OCI-LY1 (cell line): Measurements from ENCODE around the gene FILIP1.

Source experiments
- H2AFZ ChIP-seq: fragments of 200-600 bp; sonication (generic), shearing (Covaris generic); 2 replicates; pipeline ENCODE4 v1.6.0; 2014; ENCODE audit warnings: antibody characterized with exemption, mild to moderate bottlenecking, low read length
- H3F3A ChIP-seq: fragments of 200-600 bp; sonication (generic), shearing (Covaris generic); 2 replicates; pipeline ENCODE4 v1.6.0; 2014; ENCODE audit warnings: mild to moderate bottlenecking, antibody characterized with exemption, low read length, moderate library complexity; ENCODE audit not compliant: insufficient read depth
- H3K27ac ChIP-seq: fragments of 200-600 bp; sonication (generic); 2 replicates; pipeline ENCODE4 v1.5.1; 2014; ENCODE audit warnings: low read length, mixed run types, mild to moderate bottlenecking, low read depth; ENCODE audit not compliant: poor library complexity, severe bottlenecking
- H3K27me3 ChIP-seq: fragments of 200-600 bp; sonication (generic); 2 replicates; pipeline ENCODE4 v1.6.0; 2014; ENCODE audit warnings: antibody characterized with exemption, mild to moderate bottlenecking, low read length, moderate library complexity; ENCODE audit not compliant: insufficient read depth
- H3K36me3 ChIP-seq: fragments of 200-600 bp; sonication (generic); 2 replicates; pipeline ENCODE4 v1.6.1; 2014; ENCODE audit warnings: mild to moderate bottlenecking, antibody characterized with exemption, low read length, moderate library complexity, mixed read lengths; ENCODE audit not compliant: insufficient read depth
- H3K4me1 ChIP-seq: fragments of 200-600 bp; sonication (generic); 2 replicates; pipeline ENCODE4 v1.5.1; 2014; ENCODE audit warnings: mild to moderate bottlenecking, low read length, moderate library complexity; ENCODE audit not compliant: insufficient read depth, severe bottlenecking
- H3K4me2 ChIP-seq: fragments of 200-600 bp; sonication (generic), shearing (Covaris generic); 2 replicates; pipeline ENCODE4 v1.6.1; 2014; ENCODE audit warnings: low read length
- H3K4me3 ChIP-seq: fragments of 200-600 bp; sonication (generic); 2 replicates; pipeline ENCODE4 v1.5.1; 2014; ENCODE audit warnings: low read length, low read depth, mild to moderate bottlenecking, mixed read lengths; ENCODE audit not compliant: poor library complexity, severe bottlenecking
- H3K79me2 ChIP-seq: fragments of 200-600 bp; shearing (Covaris generic); 2 replicates; pipeline ENCODE4 v1.6.1; 2016; ENCODE audit warnings: mixed run types, low read length, mixed read lengths; ENCODE audit not compliant: insufficient read depth
- H3K9ac ChIP-seq: fragments of 200-600 bp; sonication (generic), shearing (Covaris generic); 2 replicates; pipeline ENCODE4 v1.6.1; 2014; ENCODE audit warnings: mild to moderate bottlenecking, low read length, mixed read lengths
- H3K9me2 ChIP-seq: fragments of 200-600 bp; sonication (generic), shearing (Covaris generic); 2 replicates; pipeline ENCODE4 v1.6.1; 2014; ENCODE audit warnings: low read depth, mild to moderate bottlenecking, low read length, mixed read lengths
- H3K9me3 ChIP-seq: fragments of 200-600 bp; shearing (Covaris generic); 2 replicates; pipeline ENCODE4 v1.6.1; 2014; ENCODE audit warnings: low read length, mixed read lengths
- H4K20me1 ChIP-seq: fragments of 200-600 bp; sonication (generic), shearing (Covaris generic); 2 replicates; pipeline ENCODE4 v1.6.0; 2016; ENCODE audit warnings: mild to moderate bottlenecking, low read length; ENCODE audit not compliant: insufficient read depth
- EZH2 ChIP-seq: fragments of 200-600 bp; sonication (generic), shearing (Covaris generic); IDR thresholded peaks from 2 replicates; pipeline ENCODE4 v1.8.0; 2017; ENCODE audit warnings: borderline replicate concordance, mixed run types, mild to moderate bottlenecking, antibody characterized with exemption, low read length, moderate library complexity, mixed read lengths
- TF ChIP-seq, protein P1 (sequence below): fragments of 200-600 bp; sonication (generic), shearing (Covaris generic); IDR thresholded peaks from 2 replicates; pipeline ENCODE4 v1.5.1; 2017; ENCODE audit warnings: mild to moderate bottlenecking, antibody characterized with exemption, low read length, moderate library complexity, mixed read lengths

The FILIP1 gene

GRCh38 chr6:75345413-75345812, 148.2 kb downstream of the FILIP1 start:
- Histone ChIP-seq H3K9ac (no peak overlapping the region), H3K9me2 (no peaks in the 10 kb centered on the region), H3K27ac (no peak overlapping the region), H3K36me3 (no peaks in the 10 kb centered on the region), H3K4me2 (no peak overlapping the region), H3K27me3 (no peaks in the 10 kb centered on the region), H4K20me1 (no peaks in the 10 kb centered on the region), H3K4me1 (no peaks in the 10 kb centered on the region), H3F3A (no peaks in the 10 kb centered on the region), H3K79me2 (no peaks in the 10 kb centered on the region), H2AFZ (no peak overlapping the region), H3K9me3 (no peaks in the 10 kb centered on the region), H3K4me3 (no peak overlapping the region)
- no peak for TF ChIP-seq EZH2
- TF ChIP-seq, protein P1, sequence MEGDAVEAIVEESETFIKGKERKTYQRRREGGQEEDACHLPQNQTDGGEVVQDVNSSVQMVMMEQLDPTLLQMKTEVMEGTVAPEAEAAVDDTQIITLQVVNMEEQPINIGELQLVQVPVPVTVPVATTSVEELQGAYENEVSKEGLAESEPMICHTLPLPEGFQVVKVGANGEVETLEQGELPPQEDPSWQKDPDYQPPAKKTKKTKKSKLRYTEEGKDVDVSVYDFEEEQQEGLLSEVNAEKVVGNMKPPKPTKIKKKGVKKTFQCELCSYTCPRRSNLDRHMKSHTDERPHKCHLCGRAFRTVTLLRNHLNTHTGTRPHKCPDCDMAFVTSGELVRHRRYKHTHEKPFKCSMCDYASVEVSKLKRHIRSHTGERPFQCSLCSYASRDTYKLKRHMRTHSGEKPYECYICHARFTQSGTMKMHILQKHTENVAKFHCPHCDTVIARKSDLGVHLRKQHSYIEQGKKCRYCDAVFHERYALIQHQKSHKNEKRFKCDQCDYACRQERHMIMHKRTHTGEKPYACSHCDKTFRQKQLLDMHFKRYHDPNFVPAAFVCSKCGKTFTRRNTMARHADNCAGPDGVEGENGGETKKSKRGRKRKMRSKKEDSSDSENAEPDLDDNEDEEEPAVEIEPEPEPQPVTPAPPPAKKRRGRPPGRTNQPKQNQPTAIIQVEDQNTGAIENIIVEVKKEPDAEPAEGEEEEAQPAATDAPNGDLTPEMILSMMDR = no peak

GRCh38 chr6:75344455-75344854, 149.1 kb downstream of the FILIP1 start:
- Histone ChIP-seq H3K79me2 (no peaks in the 10 kb centered on the region), H3F3A (no peaks in the 10 kb centered on the region), H4K20me1 (no peaks in the 10 kb centered on the region), H3K27ac (no peak overlapping the region), H3K4me2 (no peak overlapping the region), H3K36me3 (no peaks in the 10 kb centered on the region), H2AFZ (no peak overlapping the region), H3K9me3 (no peaks in the 10 kb centered on the region), H3K27me3 (no peaks in the 10 kb centered on the region), H3K9ac (no peak overlapping the region), H3K4me3 (no peak overlapping the region), H3K9me2 (no peaks in the 10 kb centered on the region), H3K4me1 (no peaks in the 10 kb centered on the region)
- TF ChIP-seq, protein P1 = no peak
- no peak for TF ChIP-seq EZH2

GRCh38 chr6:75344021-75344420, 149.6 kb downstream of the FILIP1 start:
- H3K4me2 ChIP-seq = no peak overlapping the region
- H3K4me1 ChIP-seq = no peaks in the 10 kb centered on the region
- H3K9me2 ChIP-seq = no peaks in the 10 kb centered on the region
- no peak overlapping the region for H3K27ac ChIP-seq
- no peaks in the 10 kb centered on the region for H3K79me2 ChIP-seq
- H2AFZ ChIP-seq = no peak overlapping the region
- TF ChIP-seq, protein P1 = no peak
- TF ChIP-seq EZH2 = no peak
- no peaks in the 10 kb centered on the region for H3K36me3 ChIP-seq
- H3K9me3 ChIP-seq = no peaks in the 10 kb centered on the region
- no peaks in the 10 kb centered on the region for H3K27me3 ChIP-seq
- H3K9ac ChIP-seq = no peak overlapping the region
- H3K4me3 ChIP-seq = no peak overlapping the region
- H3F3A ChIP-seq = no peaks in the 10 kb centered on the region
- H4K20me1 ChIP-seq = no peaks in the 10 kb centered on the region
